ENCODE data around the gene SMIM1.
A peak's percentile ranks its signal among the peaks of the same experiment; 100 is the strongest.

Gene SMIM1

GRCh38 chr1:3785456-3786157, 13.1 kb downstream of the SMIM1 start:
- no peak overlapping the region for H2BK15ac ChIP-seq (ENCODE audit: low read length)
- H3K14ac ChIP-seq (ENCODE audit: low read length) = no peak overlapping the region
- no peak overlapping the region for H3K4me3 ChIP-seq (ENCODE audit: low read length in 2 of 2)
- WGBS, 2 donors (ENCODE audit: extremely low coverage in 2 of 2, insufficient read length in 2 of 2, insufficient replicate concordance in 1 of 2) = no CpG with 5 or more reads among the region's 14 CpGs
- no peaks in the 10 kb centered on the region for H3K27me3 ChIP-seq (ENCODE audit: control insufficient read depth in 3 of 3, insufficient read depth in 3 of 3, low read depth in 1 of 3, low read length in 3 of 3)
- H3K27ac ChIP-seq (replicated peaks; ENCODE audit: low read length) = no peak overlapping the region
- H3K18ac ChIP-seq (ENCODE audit: low read length) = no peak overlapping the region
- H2AFZ ChIP-seq (ENCODE audit: low read length) = no peak overlapping the region
- H2BK5ac ChIP-seq (ENCODE audit: low read length) = no peak overlapping the region
- H3K4me2 ChIP-seq (ENCODE audit: insufficient read depth, low read length, poor library complexity, severe bottlenecking) = no peak overlapping the region
- peaks cover 39 to 89% of the 10 kb centered on the region in 2 donors for H3K36me3 ChIP-seq (replicated peaks in 1 of 2; ENCODE audit: control insufficient read depth in 2 of 2, insufficient read depth in 2 of 2, low read length in 2 of 2)
- no peak for DNase-seq (ENCODE audit: low spot score)
- H3K4me1 ChIP-seq (ENCODE audit: control insufficient read depth in 2 of 2, insufficient read depth in 1 of 2, low read depth in 1 of 2, low read length in 2 of 2) = no peaks in the 10 kb centered on the region
- no peak overlapping the region for H3K9ac ChIP-seq (ENCODE audit: low read depth, low read length, poor library complexity)
- H4K8ac ChIP-seq (ENCODE audit: low read depth, low read length) = no peak overlapping the region
- H2AK5ac ChIP-seq (ENCODE audit: low read depth, low read length) = no peak overlapping the region
- no peak overlapping the region for H4K91ac ChIP-seq (ENCODE audit: low read depth, low read length, poor library complexity)
- H3K4ac ChIP-seq (ENCODE audit: low read length) = no peak overlapping the region
- H2BK120ac ChIP-seq (ENCODE audit: low read depth, low read length) = no peak overlapping the region
- peaks cover 0 to 2% of the 10 kb centered on the region in 2 donors for H3K9me3 ChIP-seq (replicated peaks in 1 of 2; ENCODE audit: control insufficient read depth in 2 of 2, insufficient read depth in 1 of 2, low read depth in 1 of 2, low read length in 2 of 2)
- H3K79me1 ChIP-seq (ENCODE audit: low read depth, low read length) = peaks cover 19% of the 10 kb centered on the region
- H3K23ac ChIP-seq (ENCODE audit: low read depth, low read length, poor library complexity) = no peak overlapping the region
- H2BK12ac ChIP-seq (ENCODE audit: low read length) = no peak overlapping the region

- Histone ChIP-seq H4K8ac (ENCODE audit: low read depth, low read length) (no peak overlapping the region), H3K27ac (replicated peaks; ENCODE audit: low read length) (no peak overlapping the region), H3K4me2 (ENCODE audit: insufficient read depth, low read length, poor library complexity, severe bottlenecking) (no peak overlapping the region), H3K9me3 (replicated peaks in 1 of 2; ENCODE audit: control insufficient read depth in 2 of 2, insufficient read depth in 1 of 2, low read depth in 1 of 2, low read length in 2 of 2) (peaks cover 0 to 2% of the 10 kb centered on the region in 2 donors), H3K27me3 (ENCODE audit: control insufficient read depth in 3 of 3, insufficient read depth in 3 of 3, low read depth in 1 of 3, low read length in 3 of 3) (no peaks in the 10 kb centered on the region), H4K91ac (ENCODE audit: low read depth, low read length, poor library complexity) (no peak overlapping the region), H3K14ac (ENCODE audit: low read length) (peak overlapping the region; percentile 21), H2AK5ac (ENCODE audit: low read depth, low read length) (no peak overlapping the region), H2BK5ac (ENCODE audit: low read length) (peak overlapping the region; percentile 39), H3K18ac (ENCODE audit: low read length) (no peak overlapping the region), H2BK120ac (ENCODE audit: low read depth, low read length) (no peak overlapping the region), H2BK12ac (ENCODE audit: low read length) (peak overlapping the region; percentile 58), H3K4me3 (ENCODE audit: low read length in 2 of 2) (no peak overlapping the region), H3K79me1 (ENCODE audit: low read depth, low read length) (peaks cover 19% of the 10 kb centered on the region), H3K23ac (ENCODE audit: low read depth, low read length, poor library complexity) (no peak overlapping the region), H3K9ac (ENCODE audit: low read depth, low read length, poor library complexity) (no peak overlapping the region), H3K4me1 (ENCODE audit: control insufficient read depth in 2 of 2, insufficient read depth in 1 of 2, low read depth in 1 of 2, low read length in 2 of 2) (no peaks in the 10 kb centered on the region), H3K4ac (ENCODE audit: low read length) (no peak overlapping the region), H2AFZ (ENCODE audit: low read length) (no peak overlapping the region), H2BK15ac (ENCODE audit: low read length) (no peak overlapping the region), H3K36me3 (replicated peaks in 1 of 2; ENCODE audit: control insufficient read depth in 2 of 2, insufficient read depth in 2 of 2, low read length in 2 of 2) (peaks cover 35 to 80% of the 10 kb centered on the region in 2 donors)
- DNase-seq (ENCODE audit: low spot score) = no peak
- no CpG with 5 or more reads among the region's 45 CpGs for WGBS, 2 donors (ENCODE audit: extremely low coverage in 2 of 2, insufficient read length in 2 of 2, insufficient replicate concordance in 1 of 2)
These were observed 14.2 kb downstream of the SMIM1 start for GRCh38 chr1:3786468-3787348.

GRCh38 chr1:3787349-3787715, 14.8 kb downstream of the SMIM1 start:
- no peak for DNase-seq (ENCODE audit: low spot score)
- H2BK120ac ChIP-seq (ENCODE audit: low read depth, low read length) = no peak overlapping the region
- H3K4ac ChIP-seq (ENCODE audit: low read length) = no peak overlapping the region
- no peaks in the 10 kb centered on the region for H3K27me3 ChIP-seq (ENCODE audit: control insufficient read depth in 3 of 3, insufficient read depth in 3 of 3, low read depth in 1 of 3, low read length in 3 of 3)
- H3K4me1 ChIP-seq (ENCODE audit: control insufficient read depth in 2 of 2, insufficient read depth in 1 of 2, low read depth in 1 of 2, low read length in 2 of 2) = no peaks in the 10 kb centered on the region
- no peak overlapping the region for H3K4me2 ChIP-seq (ENCODE audit: insufficient read depth, low read length, poor library complexity, severe bottlenecking)
- no peak overlapping the region for H4K8ac ChIP-seq (ENCODE audit: low read depth, low read length)
- no peak overlapping the region for H2BK15ac ChIP-seq (ENCODE audit: low read length)
- H2AFZ ChIP-seq (ENCODE audit: low read length) = no peak overlapping the region
- no CpG with 5 or more reads among the region's 10 CpGs for WGBS, 2 donors (ENCODE audit: extremely low coverage in 2 of 2, insufficient read length in 2 of 2, insufficient replicate concordance in 1 of 2)
- H3K9me3 ChIP-seq (replicated peaks in 1 of 2; ENCODE audit: control insufficient read depth in 2 of 2, insufficient read depth in 1 of 2, low read depth in 1 of 2, low read length in 2 of 2) = no peaks in the 10 kb centered on the region
- H2BK12ac ChIP-seq (ENCODE audit: low read length) = no peak overlapping the region
- no peak overlapping the region for H3K9ac ChIP-seq (ENCODE audit: low read depth, low read length, poor library complexity)
- peaks cover 33 to 79% of the 10 kb centered on the region in 2 donors for H3K36me3 ChIP-seq (replicated peaks in 1 of 2; ENCODE audit: control insufficient read depth in 2 of 2, insufficient read depth in 2 of 2, low read length in 2 of 2)
- no peak overlapping the region for H4K91ac ChIP-seq (ENCODE audit: low read depth, low read length, poor library complexity)
- H3K14ac ChIP-seq (ENCODE audit: low read length) = peak overlapping the region; percentile 21
- H3K18ac ChIP-seq (ENCODE audit: low read length) = no peak overlapping the region
- no peak overlapping the region for H3K23ac ChIP-seq (ENCODE audit: low read depth, low read length, poor library complexity)
- H3K79me1 ChIP-seq (ENCODE audit: low read depth, low read length) = peaks cover 19% of the 10 kb centered on the region
- H2BK5ac ChIP-seq (ENCODE audit: low read length) = no peak overlapping the region
- H3K27ac ChIP-seq (replicated peaks; ENCODE audit: low read length) = no peak overlapping the region
- H2AK5ac ChIP-seq (ENCODE audit: low read depth, low read length) = no peak overlapping the region
- H3K4me3 ChIP-seq (ENCODE audit: low read length in 2 of 2) = no peak overlapping the region

Measured in neuronal stem cell (in vitro differentiated cells).